Effector CD4-positive, alpha-beta T cell (primary cell): ENCODE data around the gene BCKDHB.
"Not testable (repeated sequence)": the region's sequence is repeated elsewhere in the genome, so short reads cannot be mapped to it uniquely, and the experiment has no call there.

Experiments used
- DNase-seq: peaks from one replicate; pipeline ENCODE4 v3.0.0-alpha.2; 2020

Gene BCKDHB

GRCh38 chr6:80271074-80271473 is 164.6 kb downstream of the BCKDHB start:
- no peak for DNase-seq

DNA sequence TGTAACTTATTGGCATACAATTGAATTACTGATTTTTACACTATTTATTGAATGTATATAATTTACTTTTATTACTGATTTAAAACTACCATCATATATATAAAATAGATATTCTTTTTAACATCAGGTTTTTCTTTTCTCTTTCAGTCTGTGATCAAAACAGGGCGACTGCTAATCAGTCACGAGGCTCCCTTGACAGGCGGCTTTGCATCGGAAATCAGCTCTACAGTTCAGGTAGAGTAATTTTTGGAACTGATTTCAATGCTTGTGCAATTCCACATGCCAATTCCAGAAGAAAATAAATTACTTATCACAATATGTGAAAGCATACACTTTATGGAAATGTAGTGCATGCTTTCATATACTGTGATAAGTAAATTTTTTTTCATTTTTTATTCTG is 166.5 kb downstream of the BCKDHB start:
- DNase-seq, result no peak

DNA sequence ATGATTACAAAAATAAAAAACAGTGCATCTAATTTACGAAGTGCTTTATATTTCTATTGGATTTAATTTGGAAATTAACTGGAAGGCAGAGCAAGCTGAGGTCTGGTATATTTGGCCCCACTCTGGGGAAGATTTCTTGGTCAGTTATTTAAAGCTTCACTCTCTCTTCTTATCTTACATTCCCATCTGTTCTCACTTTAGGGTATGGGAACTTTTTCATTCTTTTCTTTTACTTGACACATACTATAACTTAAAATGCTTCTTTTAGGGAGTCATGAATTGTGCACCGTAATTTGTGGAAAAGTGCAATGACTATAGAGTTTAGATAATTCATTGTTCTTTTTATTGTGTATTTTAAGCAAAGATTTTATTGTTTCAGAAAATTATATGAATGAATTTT is 170.4 kb downstream of the BCKDHB start:
- no peak for DNase-seq

GRCh38 chr6:80277501-80277900 is 171.0 kb downstream of the BCKDHB start:
- DNase-seq, result no peak

- no peak for DNase-seq
Observed at GRCh38 chr6:80280262-80281010, 174.0 kb downstream of the BCKDHB start.

GRCh38 chr6:80282913-80283554 is 176.6 kb downstream of the BCKDHB start:
- DNase-seq, result no peak

- no peak for DNase-seq
Observed at GRCh38 chr6:80287112-80287511, 180.6 kb downstream of the BCKDHB start.

- no peak for DNase-seq
Observed at GRCh38 chr6:80287607-80288006, 181.1 kb downstream of the BCKDHB start.

DNA sequence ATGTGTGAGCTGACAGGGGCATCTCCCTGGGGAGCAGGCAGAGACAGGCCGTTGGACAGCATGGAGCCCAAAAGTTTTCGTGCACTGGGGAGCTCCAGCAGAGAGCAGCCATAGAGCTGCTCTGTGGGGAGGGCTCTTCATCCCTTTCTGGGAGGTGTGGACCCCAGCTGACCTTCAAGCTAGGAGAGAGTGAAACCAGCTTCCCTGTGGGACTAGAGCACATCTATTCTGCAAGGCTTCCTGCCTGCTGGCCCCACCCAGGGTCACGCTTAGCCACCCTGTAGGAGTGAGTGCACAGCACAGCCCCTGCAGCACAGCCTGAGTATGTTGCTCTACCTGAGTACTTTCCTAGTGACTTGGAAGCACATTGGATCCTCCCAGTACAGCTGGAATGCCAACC is 183.3 kb downstream of the BCKDHB start:
- no peak for DNase-seq

- not testable (repeated sequence) for DNase-seq
Observed at GRCh38 chr6:80294531-80294930, 188.1 kb downstream of the BCKDHB start.

- no peak for DNase-seq
Observed at GRCh38 chr6:80302716-80303115, 196.2 kb downstream of the BCKDHB start.

- DNase-seq, result no peak
Observed at GRCh38 chr6:80304014-80304413, 197.5 kb downstream of the BCKDHB start.

GRCh38 chr6:80314531-80314930 is 208.1 kb downstream of the BCKDHB start:
- no peak for DNase-seq

DNA sequence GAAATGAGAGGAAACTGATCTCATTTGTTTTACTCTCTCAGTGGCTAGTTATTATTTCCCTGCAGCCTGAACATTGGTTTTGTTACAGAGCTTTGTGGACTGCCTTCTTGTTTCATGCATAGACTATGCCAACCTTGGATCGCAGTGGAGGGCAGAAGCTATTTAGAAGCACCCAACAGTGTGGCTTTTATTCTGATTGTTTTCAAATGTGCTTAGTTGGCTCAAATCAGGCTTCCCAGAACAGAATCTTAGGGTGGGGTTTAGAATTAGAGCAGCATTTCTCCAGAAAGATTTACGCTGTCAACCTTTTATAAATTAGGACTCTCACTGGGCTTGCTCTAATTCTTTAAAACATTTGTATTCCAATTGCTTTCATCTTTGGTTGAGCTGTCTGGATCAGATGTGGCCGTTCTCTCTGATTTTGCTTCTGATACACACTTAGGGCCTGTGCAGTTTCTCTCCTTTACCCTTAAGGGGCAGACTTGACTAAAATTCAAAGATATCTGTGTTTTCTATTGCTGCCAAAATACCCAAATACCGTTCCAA is 210.3 kb downstream of the BCKDHB start:
- DNase-seq, result no peak

DNA sequence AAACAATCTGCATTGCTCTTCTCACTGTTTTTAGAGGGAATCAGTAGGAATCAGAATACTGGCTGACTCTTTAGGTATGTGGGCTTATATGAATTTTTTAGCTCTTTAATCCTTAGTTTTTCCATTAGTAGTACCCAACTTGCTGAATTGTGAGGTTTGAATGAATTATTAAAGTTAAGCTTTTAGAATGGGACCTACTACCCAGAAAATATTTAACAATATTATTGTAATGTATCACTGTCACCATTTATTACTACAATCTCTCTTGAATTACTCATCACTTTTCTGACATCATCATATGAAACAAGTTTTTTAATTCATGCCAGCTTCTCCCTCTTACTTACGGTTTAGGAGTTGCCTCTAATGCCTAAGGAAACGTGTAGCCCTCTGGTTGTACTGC is 212.7 kb downstream of the BCKDHB start:
- no peak for DNase-seq

GRCh38 chr6:80321011-80321410 is 214.5 kb downstream of the BCKDHB start:
- no peak for DNase-seq

DNA sequence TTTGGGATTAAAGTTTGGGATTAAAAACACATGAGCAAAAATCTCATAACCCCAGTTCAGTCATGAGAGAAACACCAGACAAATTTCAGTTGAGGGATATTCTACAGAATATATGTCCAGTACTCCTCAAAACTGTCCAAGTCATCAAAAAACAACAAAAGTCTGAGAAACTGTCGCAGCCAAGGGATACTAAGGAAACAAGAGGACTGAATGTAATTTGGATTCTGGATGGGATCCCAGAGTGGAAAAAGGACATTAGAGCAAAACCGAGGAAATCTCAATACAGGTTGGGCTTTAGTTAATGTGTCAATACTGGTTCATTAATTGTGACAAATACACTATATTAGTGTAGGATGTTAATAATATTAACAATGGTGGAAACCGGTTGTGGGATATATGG is 219.3 kb downstream of the BCKDHB start:
- no peak for DNase-seq

DNA sequence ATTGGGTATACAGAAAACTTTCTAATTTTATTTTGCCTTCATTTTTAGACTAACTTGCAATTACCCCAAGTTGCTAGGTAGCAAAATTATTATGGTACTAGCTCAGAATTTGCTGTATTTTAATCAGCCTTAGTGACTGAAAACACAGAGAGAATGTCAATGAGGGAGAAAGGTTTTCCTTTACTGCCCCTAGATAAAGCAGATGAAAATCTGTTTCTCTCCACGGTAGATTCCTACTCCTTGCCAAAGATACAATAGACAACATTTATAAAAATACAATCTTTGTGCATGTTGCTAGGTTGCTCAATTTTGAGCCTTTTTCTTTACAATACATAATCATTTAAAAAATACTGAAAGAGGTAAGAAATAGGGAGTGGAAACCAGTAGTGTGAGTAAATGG is 222.2 kb downstream of the BCKDHB start:
- DNase-seq, result no peak

DNA sequence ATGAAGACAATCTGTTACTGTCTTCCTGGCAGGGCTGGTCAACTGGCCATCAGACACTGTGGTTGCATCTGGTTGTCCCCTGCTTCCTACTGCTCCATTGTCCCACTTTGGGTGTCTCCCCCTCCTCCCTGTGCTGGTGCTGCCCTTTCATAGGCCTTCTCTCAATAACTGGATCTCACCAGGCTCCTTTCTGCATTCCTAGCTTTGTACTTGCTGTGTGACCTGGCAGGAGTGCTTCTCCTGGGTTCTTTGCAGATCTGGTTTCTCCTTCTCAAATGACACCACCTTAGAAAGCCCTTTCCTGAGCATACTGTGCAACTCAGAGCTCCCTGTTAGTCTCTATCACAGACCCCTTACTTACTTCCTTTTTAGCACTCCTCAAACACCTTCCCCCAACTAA is 223.0 kb downstream of the BCKDHB start:
- DNase-seq, result no peak

GRCh38 chr6:80330961-80331360 is 224.5 kb downstream of the BCKDHB start:
- DNase-seq, result no peak

DNA sequence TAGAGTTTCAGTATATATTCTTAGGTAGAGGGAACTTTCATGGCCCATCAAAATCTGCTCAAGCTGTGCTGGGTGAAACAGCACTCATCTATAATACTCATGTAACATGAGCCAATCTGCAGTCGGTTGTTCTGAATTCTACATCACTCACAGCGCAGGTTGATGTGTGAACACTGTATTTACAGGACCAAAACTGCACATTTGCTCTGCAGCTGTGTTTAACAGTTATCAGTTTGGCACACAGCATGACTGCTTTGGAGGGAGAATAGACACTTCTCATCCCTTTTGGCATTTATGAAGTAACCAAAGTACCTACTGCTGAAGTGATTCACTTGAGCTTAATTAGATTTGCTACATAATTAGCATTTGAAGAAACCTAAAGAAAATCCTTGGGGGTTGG is 225.1 kb downstream of the BCKDHB start:
- DNase-seq, result no peak

DNA sequence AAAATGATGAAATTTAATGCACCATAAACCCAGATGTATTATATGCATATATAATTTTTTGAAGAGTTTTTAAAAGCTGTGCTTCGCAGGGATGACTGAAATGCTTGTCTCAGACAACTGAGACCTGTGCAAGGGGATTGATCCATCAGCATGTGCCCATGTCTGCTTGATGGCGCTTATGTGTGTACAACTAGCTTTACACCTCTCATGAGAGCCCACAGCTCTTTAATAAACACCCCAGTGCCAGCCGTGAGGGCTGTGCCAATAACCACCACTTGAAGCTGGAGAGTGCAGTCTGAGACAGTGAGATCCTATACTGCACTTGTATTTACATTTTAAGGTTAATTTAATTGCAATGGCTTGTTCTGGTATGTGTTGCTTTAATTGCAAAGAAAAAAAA is 225.5 kb downstream of the BCKDHB start:
- no peak for DNase-seq

DNA sequence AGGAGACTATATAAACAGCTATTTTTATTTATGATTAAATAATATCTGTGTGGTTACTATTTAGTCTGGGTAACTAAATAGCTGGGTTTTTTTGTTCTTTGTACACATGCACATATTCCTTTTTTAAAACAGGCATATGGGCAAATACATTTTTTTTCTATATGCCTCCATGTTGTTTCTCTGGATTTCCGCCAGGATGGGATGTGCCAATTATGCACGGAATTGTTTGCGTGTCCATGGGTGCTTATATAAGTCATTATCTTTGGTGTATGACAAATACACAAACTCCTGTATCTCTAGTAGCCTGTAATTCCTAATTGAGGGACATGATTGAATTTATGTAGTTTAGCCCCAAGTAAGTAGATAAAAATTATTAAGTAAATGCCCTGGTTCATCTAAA is 226.9 kb downstream of the BCKDHB start:
- no peak for DNase-seq

DNA sequence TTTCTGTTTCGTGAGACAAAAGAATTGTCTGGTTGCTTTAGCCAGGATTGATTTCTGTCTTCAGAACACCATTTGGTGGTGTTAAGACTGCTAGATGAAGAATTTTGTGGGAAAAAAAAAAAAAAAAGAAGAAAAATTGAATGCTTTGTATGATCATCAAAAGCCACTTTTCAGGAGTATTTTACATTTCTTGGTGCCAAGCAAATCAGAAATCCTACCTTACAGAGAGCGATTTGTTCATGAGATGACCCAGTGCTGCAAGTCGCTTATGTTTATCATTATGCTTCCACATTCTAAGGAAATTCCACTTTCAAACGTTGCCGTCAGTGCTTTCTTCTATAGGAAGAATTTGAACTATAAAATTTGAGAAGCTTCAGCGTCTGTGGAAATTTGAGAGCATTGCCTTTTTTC is 228.7 kb downstream of the BCKDHB start:
- no peak for DNase-seq
